GM21381 (cell line): ENCODE results near the gene TNFSF8.

Experiments
- ATAC-seq: cut with Tn5 transposase; IDR thresholded peaks from one replicate; pipeline ENCODE4 v1.9.1; 2021; ENCODE audit warnings: mild to moderate bottlenecking, moderate library complexity; ENCODE audit not compliant: unreplicated experiment

Gene TNFSF8

GRCh38 chr9:114937516-114937915, 7.1 kb upstream of the TNFSF8 start:
- ATAC-seq: no peak

DNA sequence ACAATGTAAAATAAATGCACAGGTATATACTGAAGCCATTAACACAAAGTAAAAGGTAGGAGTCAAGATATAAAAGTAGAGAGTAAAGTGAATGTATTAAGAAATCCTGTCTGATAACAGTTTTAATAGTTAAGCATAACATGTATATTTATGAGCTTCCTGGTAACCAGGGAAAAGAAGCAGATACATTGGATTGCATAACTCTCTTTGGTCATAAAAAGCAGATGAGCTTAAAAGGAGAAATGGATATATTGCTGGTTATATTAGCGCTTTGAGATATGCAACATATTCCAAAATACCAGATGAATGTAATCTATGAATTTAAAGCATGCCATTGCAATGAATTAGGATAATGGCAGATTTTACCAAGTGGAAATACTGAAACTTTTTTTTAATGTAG, 6.2 kb upstream of the TNFSF8 start:
- ATAC-seq: no peak

DNA sequence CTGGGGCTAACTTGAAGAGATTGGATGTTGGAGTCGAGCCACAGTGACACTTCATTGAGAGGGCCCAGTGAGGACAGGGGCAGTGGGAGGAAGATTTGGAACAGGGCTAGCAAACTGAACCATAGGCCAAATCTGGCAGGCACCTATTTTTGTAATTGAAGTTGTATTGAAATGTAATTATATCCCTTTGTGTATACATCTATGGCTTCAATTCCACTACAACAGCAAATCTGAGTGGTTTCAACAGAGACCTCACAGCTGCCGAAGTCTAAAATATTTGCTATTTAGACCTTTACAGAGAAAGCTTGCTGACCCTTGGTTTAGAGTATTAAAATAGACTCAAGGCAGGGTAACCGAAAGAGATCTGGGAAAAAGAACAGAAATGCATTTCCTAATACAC, 4.7 kb upstream of the TNFSF8 start:
- ATAC-seq: no peak

DNA sequence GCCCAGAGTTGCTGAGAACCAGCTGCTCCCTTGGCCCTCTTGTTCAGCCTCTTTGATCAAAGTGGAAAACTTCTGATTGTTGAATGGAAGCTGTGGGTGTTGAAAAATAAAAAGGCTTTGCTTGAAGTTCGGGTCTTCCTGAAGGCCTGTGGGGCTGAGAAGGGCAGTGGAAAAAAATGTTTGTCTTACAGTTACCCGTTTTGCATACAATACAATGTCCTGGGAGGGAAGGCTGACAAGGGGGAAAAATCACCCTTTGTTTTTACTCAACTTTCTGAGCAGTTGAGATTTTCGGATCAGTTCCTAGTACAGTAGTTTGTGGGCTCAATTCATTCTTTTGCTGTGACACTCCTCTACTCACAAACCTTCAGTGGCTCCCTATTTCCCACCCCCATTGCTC, 2.1 kb upstream of the TNFSF8 start:
- ATAC-seq: no peak

DNA sequence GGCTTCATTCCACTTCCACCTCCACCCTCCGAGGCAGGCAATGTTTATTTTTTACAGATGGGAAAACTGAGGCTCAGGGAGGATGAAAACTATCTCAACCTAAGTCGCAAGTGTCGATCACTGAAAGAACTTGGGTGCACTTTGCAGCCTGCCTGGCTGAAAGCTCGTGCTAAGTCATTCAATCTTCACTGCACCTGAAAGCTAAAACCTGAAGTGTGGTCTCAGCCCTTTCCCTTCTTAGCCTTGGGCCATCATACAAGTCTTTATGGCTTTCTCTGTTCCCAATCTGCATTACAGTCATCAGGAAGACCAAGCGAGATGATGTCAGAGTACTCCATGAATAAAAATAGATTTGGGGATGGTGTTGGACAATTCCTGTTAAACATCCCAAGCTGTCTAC, 1.0 kb upstream of the TNFSF8 start:
- no peak for ATAC-seq

DNA sequence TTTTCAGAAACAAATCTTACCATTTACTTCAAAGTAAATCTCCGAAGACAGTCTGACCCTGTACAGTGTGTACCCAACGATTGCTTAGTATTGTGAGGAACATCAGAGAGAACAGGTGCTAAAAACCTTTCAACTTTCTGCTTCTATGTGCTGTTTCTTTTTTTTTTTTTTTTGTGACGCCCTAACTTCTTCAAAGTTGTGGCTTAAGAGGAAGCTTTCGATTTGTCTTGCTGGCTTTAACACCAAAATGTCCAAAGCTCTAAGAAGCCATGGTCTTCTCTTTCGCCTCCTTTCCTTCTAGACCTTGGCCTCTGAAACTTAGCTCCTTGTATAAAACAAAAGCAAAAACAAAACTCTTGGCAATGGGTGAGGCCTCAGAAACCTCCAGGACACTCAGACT, 1.2 kb downstream of the TNFSF8 start:
- ATAC-seq: no peak

- no peak for ATAC-seq
These were observed 1.7 kb downstream of the TNFSF8 start for GRCh38 chr9:114928671-114929070.

DNA sequence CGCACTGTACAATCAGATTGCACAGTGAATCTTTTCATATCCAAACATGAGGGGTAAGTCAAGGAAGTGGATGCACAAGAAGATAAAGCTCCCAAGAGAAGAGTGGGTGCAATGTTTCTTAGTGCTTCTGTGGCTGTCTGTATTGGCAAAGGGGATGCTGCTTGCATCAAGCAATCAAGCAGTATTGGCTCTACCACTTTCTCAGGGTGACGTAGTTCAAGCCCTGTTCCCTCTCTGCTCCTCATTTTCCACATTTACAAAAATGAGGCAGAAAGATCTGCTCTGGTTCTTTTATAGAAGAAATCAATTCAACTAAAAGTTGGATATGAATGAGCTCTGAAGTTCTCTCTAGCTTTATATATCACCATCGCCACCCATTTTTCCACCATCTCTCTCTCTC, 2.3 kb downstream of the TNFSF8 start:
- ATAC-seq: no peak

DNA sequence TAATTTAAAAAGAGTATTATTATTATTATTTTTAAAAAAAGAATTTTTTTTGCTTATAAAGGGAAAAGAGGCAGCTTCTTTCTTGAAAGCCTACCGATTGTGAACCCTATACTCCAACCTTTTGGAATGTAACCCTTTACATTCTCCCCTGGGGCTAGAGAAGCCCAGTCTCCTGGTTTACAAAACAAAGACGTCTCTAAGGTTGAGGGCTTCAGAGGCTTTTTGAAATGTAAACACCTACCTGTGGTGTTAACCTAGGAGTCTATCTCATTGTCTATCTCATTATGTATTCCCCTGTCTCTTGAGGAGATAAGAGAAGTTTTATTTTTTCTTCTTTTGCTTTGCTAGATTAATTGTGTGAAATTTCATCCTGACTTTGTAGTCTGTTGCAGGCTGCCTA, 4.7 kb downstream of the TNFSF8 start:
- ATAC-seq: no peak

DNA sequence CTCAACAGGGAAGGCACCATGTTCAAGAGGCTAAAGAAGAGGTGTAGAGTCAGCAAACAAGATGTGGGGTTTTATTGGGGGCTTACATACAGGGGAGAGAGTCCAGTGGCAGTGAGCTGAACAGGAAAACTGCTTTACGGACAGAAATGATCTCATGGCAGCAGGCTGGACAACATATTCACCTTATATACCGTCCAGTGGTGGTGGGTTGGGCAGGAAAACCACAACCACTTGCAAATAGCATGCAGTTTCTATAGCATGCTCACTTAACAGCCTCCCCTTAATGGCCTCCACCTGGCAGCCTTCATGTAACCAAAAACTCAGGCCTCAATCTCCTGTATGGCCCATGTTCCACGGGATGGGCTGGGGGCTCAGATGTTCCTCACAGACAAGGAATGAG, 5.4 kb downstream of the TNFSF8 start:
- no peak for ATAC-seq

DNA sequence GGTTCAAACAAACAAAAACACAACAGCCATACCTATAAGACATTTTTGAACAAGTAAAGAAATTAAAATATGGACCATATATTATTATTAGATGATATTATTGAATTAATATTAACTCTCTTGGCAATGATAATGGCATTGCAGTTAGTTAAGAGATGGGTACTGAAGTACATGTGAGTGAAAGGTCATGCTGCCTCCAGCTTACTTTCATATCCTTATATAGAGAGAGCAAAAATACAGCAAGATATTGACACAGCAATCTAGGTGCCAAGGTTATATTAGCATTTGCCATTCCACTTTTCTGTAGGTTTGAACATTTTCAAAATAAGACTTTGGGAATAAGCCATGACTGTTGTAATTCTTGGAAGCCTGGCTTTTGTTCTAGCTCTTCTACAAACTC, 6.1 kb downstream of the TNFSF8 start:
- no peak for ATAC-seq

DNA sequence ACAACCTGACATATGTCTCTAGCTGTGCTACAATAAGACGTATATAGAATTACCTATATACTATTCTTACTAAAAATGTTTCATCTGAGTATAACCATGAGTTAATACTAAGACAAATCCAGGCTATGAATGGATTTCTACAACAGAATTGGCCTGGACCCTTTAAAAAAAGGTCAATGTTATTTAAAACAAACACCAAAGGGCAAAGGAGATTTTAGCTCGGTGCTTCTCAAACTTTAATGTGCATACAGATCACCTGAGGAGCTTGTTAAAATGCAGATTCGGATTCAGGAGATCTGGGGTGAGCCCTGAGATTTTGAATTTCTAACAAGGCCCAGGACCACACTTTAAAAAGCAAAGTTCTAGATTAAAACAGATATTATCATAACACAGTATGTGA, 6.5 kb downstream of the TNFSF8 start:
- ATAC-seq: no peak

DNA sequence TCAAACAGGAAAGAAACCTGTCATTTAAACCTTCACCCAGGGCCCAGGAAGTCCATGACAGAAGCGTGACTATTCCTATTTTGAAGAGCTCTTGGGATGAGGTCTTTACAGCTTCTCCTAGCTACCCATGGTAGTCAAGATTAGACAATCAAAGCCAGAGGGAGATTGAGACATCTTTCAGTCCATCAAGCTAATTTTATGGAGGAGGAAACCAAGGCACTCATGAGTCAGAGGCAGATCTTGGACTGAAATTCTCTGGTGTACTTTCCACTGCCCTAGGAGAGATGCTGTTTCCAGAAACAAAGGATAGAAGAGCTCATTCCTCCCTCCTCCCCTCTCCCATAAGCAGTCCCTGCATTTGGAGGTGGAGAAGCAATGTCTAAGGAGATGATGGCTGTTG, 9.2 kb downstream of the TNFSF8 start:
- no peak for ATAC-seq

GRCh38 chr9:114919611-114920010, 10.8 kb downstream of the TNFSF8 start:
- no peak for ATAC-seq

DNA sequence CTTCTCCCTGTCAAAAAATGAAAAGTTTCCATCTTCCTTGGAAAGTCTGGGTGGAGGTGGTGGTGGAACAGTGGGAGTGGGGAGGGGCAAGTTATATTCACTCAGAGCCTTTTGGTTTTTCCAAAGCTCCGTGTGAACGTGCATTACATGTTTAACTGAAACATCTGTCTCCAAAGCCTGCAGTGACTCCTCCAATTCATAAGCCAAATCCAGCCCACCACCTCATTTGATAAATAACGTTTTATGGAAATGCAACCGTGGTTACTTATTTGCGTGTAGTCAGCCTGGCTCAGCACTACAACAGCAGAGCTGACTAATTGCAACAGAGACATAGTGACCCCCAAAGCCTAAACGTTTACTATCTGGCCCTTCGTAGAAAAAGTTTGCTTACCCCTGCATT, 13.9 kb downstream of the TNFSF8 start:
- ATAC-seq: no peak

GRCh38 chr9:114914139-114914538, 16.3 kb downstream of the TNFSF8 start:
- no peak for ATAC-seq

DNA sequence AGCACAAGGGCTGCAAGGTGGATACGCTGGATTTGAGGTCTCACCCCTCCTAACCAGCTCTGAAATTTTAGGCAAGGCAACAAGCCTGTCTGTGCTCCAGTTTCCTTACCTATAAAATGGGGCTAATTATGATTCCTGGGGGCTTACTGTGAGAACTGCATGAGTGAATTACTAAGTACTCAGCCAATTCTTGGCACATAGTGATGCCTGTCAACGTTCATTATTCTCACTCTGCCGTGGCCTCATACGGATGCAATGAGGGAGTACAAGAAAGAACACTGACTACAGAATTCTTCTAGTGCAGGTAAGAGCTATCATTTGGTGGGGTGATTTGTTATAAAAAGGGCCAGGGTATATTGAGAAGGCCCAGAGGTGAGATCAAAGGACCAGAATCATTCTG, 16.7 kb downstream of the TNFSF8 start:
- ATAC-seq: no peak

DNA sequence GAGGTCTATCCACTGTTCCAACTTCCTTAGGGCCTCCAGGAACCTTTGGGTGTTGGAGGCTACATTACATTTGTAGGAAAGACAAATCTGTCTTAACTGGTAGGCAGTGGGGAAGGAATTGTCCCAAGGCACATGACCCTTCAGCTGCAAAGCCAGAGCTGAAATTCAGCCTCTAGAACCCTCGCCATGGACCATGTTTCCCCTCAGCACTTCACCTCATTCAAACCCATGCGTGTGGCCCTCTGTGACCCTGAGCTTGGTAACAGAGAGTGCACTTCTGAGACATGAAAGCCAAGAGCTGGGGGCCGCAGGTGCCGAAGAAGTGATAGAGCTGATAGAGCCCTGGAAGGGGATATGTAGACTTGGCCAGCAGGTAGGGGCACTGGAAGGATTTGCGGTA, 17.2 kb downstream of the TNFSF8 start:
- no peak for ATAC-seq

DNA sequence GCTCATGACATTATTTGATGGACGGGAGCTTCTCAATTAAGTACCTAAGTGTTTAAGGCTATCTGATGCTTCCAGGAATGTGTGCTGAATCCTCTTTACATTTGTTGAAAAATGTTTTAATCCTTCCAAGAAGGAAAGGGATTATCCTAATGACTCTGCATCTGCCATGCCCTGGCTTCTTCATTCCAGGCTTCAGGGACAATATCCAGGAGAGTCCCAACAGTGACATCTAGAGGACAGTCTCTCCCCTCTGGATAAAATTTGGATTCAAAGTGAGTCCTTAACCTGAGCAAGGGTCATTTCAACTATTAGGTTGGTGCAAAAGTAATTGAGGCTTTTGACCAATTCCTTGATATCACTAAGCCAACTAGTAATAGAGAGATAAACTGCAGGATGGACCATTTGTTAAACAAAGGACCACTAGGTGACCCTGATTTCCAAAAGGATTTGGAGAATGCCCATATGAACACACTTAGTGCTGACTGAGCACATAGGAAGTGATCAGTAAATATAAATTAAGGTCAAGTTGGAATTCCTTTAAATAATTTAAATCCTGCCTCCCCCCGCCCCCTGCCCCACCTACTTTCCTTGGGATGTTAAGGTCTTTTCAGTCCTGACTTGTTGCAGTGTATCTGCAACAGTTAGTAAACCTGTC, 19.1 kb downstream of the TNFSF8 start:
- ATAC-seq: no peak

DNA sequence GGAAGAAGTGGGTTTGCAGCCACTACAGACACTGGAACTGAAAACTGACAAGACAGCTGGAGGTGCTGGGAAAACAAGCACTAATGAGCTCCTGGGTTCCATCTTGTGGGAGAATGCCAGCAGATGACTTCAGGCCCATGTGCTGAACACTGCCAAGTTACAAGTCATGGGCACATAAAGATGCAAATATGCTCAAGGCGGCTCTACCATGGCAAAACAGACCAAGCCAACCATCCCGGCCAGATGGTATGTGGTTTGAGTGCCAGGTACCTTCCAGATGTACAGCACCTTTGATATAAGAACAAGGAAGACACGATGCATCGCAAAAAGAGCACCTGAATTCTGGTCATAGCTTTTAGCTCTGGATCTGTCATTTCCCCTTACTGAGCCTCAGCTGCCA, 19.9 kb downstream of the TNFSF8 start:
- ATAC-seq: no peak

DNA sequence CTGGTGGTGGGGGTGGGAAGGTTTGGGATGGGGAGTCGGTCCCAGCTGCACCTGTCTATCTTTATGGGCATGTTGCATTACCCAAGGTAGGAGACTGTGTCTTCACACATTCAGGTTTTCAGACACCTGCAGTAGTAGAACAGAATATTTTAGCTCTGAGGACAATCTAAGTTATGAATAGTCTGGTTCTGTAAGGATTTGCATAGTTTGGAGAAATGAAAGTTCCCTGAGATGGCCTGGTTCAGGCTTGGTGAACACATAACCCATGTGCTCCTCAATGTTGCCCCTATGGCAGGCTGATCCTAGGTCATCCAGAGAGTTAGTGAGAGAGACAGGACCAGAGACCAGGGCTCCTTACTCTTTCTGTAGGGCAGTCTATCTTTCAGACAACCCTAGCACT, 20.7 kb downstream of the TNFSF8 start:
- ATAC-seq: no peak

DNA sequence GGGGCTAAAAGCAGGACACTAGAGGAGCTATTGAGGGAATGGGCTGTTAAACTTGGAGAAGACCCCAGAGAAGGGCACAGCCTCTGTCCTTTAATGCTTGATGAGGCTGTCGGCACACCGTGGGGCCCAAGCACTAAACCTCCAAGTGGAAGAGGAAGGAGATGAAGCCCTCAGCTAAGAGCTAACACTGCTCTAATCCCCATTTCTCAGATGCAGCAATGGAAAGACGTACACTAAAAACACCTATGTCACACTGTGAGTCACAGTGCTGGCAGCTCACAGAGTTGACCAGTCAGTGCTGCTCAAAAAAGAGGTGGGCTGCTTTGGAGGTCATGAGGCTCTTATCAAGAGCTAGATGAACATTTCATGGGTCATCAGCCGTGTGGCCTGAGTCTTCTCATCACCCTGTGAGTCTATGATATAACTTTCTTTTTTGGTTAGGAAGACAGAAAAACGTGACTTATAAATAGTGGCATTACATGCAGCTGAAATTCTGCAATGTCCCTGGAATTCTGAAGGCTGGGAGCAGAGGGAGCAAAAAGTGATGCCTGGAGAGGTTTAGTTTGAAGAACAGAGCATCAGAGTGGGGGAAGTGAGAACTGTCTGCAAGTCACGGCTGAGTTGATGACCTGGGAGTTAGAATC, 21.5 kb downstream of the TNFSF8 start:
- no peak for ATAC-seq

DNA sequence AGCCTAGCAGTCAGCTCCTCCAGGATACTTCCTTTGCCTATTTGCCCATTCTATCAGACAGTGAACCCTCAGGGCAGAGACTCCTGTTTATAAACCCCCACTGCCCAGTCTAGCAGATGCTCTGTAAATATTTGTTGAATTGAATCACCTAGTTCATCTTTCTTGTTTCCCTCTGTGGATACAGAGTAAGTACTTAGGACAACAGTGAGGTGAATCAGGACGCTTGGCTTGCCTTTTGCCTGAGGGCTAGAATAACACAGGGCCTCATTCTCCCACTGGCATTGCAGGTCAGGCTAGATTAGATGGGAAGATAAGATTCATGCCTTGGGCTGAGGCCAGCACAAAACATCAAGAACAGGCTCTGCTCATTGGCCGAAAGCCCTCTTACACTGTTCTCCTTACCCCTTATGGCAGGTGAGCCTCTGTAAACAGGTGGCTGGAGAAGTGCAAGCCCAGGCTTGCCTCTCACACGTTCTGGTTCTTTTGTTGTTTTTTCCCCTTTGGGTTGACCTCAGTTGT, 22.2 kb downstream of the TNFSF8 start:
- no peak for ATAC-seq
